HG03196 (cell line): ENCODE results near the gene FAM234A.

Experiments
- ATAC-seq: cut with Tn5 transposase; IDR thresholded peaks from one replicate; pipeline ENCODE4 v1.9.1; 2021; ENCODE audit not compliant: unreplicated experiment

FAM234A gene

DNA sequence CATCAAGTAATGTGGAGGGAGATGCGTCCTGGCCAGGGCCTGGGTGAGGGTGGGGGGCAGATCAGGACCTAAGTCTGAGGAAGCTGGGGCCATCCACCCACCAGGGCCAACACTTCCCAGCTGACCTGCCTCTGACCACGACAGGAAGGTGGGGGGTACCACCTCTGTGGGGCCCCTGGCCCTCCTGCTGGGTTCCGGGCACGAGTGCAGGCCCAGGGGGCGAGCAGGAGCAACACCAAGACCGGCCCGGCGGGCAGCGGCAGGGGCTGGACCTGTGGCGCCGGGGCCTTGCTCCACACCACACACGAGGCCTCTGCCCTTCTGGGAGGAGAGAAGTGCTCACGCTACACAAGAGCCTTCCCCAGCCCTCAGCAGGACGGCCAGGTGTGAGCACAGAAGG lies 61.7 kb downstream of the FAM234A start:
- ATAC-seq: no peak

DNA sequence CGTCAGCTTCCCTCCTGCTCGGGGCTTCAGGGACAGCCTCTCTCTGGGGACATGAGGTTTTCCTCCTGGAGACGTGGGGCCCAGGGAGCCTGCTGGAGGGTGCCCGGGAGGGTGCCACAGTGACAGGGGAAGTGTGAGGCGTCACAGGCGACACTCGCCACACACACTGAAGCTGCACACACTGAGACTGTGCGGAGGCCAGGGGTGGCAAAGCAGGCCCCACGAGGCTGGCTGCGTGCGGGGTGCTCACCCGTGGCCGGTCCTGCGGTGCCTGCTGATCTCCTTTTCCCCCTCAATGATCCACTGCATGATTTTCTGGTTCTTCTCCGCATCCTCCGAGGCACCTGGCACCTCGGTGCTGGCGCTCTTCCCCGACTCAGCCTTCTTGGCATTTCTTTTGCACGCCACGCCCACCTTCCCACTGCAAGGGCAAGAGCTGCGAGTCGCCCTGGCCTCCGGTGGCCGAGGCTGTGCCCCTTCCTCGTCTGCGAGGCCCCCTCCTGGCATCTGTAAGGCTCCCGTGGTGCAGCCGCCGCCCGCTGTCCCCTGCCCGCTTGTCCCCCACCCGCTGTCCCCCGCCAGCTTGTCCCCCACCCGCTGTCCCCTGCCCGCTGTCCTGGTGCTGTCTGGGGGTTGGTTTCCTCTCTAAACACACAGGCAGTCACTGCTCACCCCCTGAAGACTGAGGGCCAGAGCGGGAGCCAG lies 62.3 kb downstream of the FAM234A start:
- ATAC-seq: no peak

DNA sequence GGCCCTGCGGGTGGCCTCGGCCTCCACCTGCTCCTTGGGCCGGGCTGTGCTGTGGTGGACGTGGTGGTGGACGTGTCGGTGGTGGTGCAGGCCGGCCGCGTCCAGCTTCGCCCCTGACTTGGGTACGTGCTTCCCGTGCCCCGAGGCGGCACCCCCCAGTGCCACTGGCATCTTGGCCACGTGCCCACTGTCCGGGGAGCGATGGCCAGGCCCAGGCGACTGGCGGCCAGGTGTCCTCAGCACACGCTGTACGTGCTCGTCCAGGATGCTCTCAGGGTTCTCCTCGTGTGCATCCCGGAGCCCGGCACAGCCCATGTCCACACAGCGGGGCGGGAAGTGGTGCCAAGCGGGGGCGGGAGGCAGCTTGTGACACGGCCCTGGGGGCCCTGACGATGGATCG lies 63.2 kb downstream of the FAM234A start:
- ATAC-seq: no peak

GRCh38 chr16:301235-301634 lies 66.6 kb downstream of the FAM234A start:
- no peak for ATAC-seq

- no peak for ATAC-seq
Measured at GRCh38 chr16:301950-302349, 67.3 kb downstream of the FAM234A start.

GRCh38 chr16:303760-304505 lies 69.3 kb downstream of the FAM234A start:
- no peak for ATAC-seq

GRCh38 chr16:305916-306626 lies 71.5 kb downstream of the FAM234A start:
- ATAC-seq: no peak

DNA sequence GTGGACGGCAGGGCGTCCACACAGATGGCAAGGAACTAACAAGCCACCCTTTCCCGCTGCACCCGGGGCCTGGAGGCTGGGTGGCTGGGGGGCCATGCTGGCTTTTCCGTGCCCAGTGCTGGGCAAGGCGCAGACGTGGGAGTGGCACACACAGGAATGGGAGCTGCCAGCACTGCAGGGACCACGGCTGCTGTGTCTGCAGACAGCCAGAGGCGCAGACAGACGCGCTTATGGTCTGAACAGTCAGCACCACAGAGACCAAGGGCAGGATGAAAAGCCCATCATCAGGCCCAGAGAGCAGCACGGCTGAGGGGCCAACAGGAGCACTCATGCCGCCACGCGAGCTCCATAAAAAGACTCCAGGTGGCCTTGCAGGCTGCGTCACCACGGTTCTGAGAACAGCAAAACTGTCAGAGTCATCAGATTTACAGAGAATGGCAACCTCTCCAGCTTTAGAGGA lies 72.3 kb downstream of the FAM234A start:
- no peak for ATAC-seq

- no peak for ATAC-seq
Measured at GRCh38 chr16:307691-308312, 73.2 kb downstream of the FAM234A start.

GRCh38 chr16:309476-309875 lies 74.9 kb downstream of the FAM234A start:
- no peak for ATAC-seq

DNA sequence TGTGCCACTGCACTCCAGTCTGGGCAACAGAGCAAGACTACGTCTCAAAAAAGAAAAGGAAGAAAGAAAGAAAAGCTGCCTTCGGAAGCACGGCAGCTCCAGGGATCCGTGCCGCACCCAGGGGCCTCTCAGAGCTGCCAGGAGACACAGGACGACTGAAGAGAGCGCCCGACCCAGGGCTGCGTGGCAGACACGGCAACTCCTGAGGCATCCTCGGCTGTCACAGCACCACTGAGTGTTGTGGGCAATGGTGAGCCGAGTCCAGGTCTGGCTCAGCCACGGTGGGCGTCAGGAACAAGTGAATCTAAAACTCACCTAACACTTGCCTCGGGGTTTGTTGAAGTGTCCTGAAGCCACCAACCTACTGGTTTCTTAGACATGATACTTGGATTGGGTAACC lies 77.1 kb downstream of the FAM234A start:
- ATAC-seq: no peak

- no peak for ATAC-seq
Measured at GRCh38 chr16:314351-314750, 79.7 kb downstream of the FAM234A start.

DNA sequence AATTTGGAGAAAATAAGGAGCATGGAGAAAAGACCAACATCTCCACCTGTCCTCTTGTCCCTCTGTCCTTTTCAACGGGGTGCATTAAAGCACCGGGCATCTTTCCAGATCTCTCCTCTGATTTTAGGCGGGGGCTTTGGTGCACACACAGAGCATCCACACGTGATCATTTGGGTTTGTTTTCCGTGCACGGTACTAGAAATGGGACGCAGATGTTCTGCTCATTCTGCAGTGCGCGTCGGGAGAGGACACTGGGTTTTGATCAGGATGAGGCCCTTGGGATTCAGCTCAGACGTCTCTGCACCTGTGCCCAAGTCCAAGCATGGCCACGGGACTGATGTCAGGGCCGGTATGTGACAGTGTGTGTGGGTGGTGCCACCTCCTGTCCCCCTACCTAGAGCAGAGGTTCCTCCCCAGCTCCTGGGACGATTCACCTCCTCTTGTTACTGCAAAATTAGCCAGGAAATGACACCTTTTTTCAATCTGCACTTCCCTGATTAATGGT lies 80.2 kb downstream of the FAM234A start:
- no peak for ATAC-seq
